HepG2 (cell line): ENCODE results near the gene MRPS10. TPM values are rescaled to one million over a fixed set of nuclear protein-coding genes. Genes with fewer than 3 reads are reported as not detected.

ENCODE experiments used
- EHMT2 ChIP-seq: fragments of 200-600 bp; sonication (generic); IDR thresholded peaks from 2 replicates; pipeline ENCODE4 v1.7.0; 2017; ENCODE audit warnings: antibody characterized with exemption, low read depth, low read length, borderline replicate concordance
- ETV6 ChIP-seq: sonication (generic); formaldehyde crosslinking; conservative IDR thresholded peaks from 2 replicates; pipeline ENCODE4 v1.4.0; 2020; ENCODE audit warnings: missing genetic modification reagents
- KLF9 ChIP-seq: IDR thresholded peaks from 2 replicates; pipeline ENCODE4 v1.6.1; 2016; ENCODE audit warnings: low read depth
- LCORL ChIP-seq, 2 experiments: fragments of 450-650 bp in 1 of 2; sonication (generic) in 1 of 2; formaldehyde crosslinking in 1 of 2; IDR thresholded peaks; 2 replicates each; pipeline versions ENCODE4 v1.5.0 to v1.6.1; 2017 to 2020; ENCODE audit warnings: antibody characterized with exemption in 1 of 2, missing genetic modification reagents in 1 of 2
- MED13 ChIP-seq: sonication (generic); formaldehyde crosslinking; IDR thresholded peaks from 2 replicates; pipeline ENCODE4 v1.5.0; 2020; ENCODE audit warnings: missing genetic modification reagents
- NCOA2 ChIP-seq: sonication (generic); formaldehyde crosslinking; IDR thresholded peaks from 2 replicates; pipeline ENCODE4 v1.8.0; 2022; ENCODE audit warnings: inconsistent platforms
- RCOR2 ChIP-seq: IDR thresholded peaks from 2 replicates; pipeline ENCODE4 v1.6.1; 2016; ENCODE audit warnings: missing biosample characterization, missing genetic modification reagents
- SRY ChIP-seq: sonication (generic); formaldehyde crosslinking; IDR thresholded peaks from 2 replicates; pipeline ENCODE4 v1.8.0; 2022; ENCODE audit warnings: mild to moderate bottlenecking, missing genetic modification reagents
- TEAD3 ChIP-seq: optimal IDR thresholded peaks from 2 replicates; pipeline ENCODE3; 2016; ENCODE audit warnings: borderline replicate concordance
- ZNF430 ChIP-seq: sonication (generic); formaldehyde crosslinking; IDR thresholded peaks from 2 replicates; pipeline ENCODE4 v1.9.0; 2021; ENCODE audit warnings: mild to moderate bottlenecking, missing genetic modification reagents
- ZNF674 ChIP-seq: sonication (generic); formaldehyde crosslinking; IDR thresholded peaks from 2 replicates; pipeline ENCODE4 v1.5.0; 2020; ENCODE audit warnings: low read depth, mild to moderate bottlenecking, missing genetic modification reagents
- ZNF839 ChIP-seq: sonication (generic); formaldehyde crosslinking; IDR thresholded peaks from 2 replicates; pipeline ENCODE4 v1.4.0; 2020; ENCODE audit warnings: missing genetic modification reagents, mild to moderate bottlenecking, borderline replicate concordance
- ZSCAN20 ChIP-seq: sonication (generic); formaldehyde crosslinking; IDR thresholded peaks from 2 replicates; pipeline ENCODE4 v1.4.0; 2020; ENCODE audit warnings: missing genetic modification reagents, mild to moderate bottlenecking, borderline replicate concordance
- ZSCAN21 ChIP-seq: sonication (generic); formaldehyde crosslinking; IDR thresholded peaks from 2 replicates; pipeline ENCODE4 v1.8.0; 2022; ENCODE audit warnings: mild to moderate bottlenecking, missing genetic modification reagents, moderate library complexity, borderline replicate concordance
- polyA plus RNA-seq, 8 experiments: library from polyadenylated mRNA; depleted of rRNA in 3 of 8; stranded (reverse) in 7 of 8; unstranded in 1 of 8; fragments of >200 nt; fragmentation: Illumina TruSeq in 4 of 8; extraction: Trizol in 4 of 8; gene quantifications; 2 replicates each; pipeline versions ENCODE4 v1.2.1 to v1.2.3, GENCODE V29; 2011 to 2016; ENCODE audit warnings: low read depth in 4 of 8, missing spikeins in 1 of 8, mixed read lengths in 1 of 8; ENCODE audit not compliant: insufficient read depth in 1 of 8
- total RNA-seq, 5 experiments: library from RNA; depleted of rRNA; stranded (reverse); fragments of >200 nt; fragmentation: Illumina TruSeq; extraction: Trizol; gene quantifications; 2 replicates each; pipeline ENCODE4 v1.2.3, GENCODE V29; 2016; ENCODE audit warnings: low read depth in 1 of 5
- TF ChIP-seq, protein P1 (sequence below): sonication (generic); formaldehyde crosslinking; IDR thresholded peaks from 2 replicates; pipeline ENCODE4 v1.4.0; 2020; ENCODE audit warnings: missing genetic modification reagents
- TF ChIP-seq, protein P2 (sequence below): sonication (generic); formaldehyde crosslinking; IDR thresholded peaks from 2 replicates; pipeline ENCODE4 v1.4.0; 2020; ENCODE audit warnings: missing genetic modification reagents
- TF ChIP-seq, protein P3 (sequence below): sonication (generic); formaldehyde crosslinking; conservative IDR thresholded peaks from 2 replicates; pipeline ENCODE4 v1.4.0; 2020; ENCODE audit warnings: missing genetic modification reagents
- TF ChIP-seq, protein P4 (sequence below): conservative IDR thresholded peaks from 2 replicates; pipeline ENCODE4 v1.6.1; 2018; ENCODE audit warnings: missing genetic modification reagents
- TF ChIP-seq, protein P5 (sequence below): sonication (generic); formaldehyde crosslinking; IDR thresholded peaks from 2 replicates; pipeline ENCODE4 v1.4.0; 2020; ENCODE audit warnings: missing genetic modification reagents, low read depth, mild to moderate bottlenecking, borderline replicate concordance

Gene MRPS10
- total and polyA plus RNA-seq, 2 of the 13 experiments (the other 11 are each of a cell fraction or from before 2014, with no cell fraction given) = 31.7 to 54.6 TPM

DNA sequence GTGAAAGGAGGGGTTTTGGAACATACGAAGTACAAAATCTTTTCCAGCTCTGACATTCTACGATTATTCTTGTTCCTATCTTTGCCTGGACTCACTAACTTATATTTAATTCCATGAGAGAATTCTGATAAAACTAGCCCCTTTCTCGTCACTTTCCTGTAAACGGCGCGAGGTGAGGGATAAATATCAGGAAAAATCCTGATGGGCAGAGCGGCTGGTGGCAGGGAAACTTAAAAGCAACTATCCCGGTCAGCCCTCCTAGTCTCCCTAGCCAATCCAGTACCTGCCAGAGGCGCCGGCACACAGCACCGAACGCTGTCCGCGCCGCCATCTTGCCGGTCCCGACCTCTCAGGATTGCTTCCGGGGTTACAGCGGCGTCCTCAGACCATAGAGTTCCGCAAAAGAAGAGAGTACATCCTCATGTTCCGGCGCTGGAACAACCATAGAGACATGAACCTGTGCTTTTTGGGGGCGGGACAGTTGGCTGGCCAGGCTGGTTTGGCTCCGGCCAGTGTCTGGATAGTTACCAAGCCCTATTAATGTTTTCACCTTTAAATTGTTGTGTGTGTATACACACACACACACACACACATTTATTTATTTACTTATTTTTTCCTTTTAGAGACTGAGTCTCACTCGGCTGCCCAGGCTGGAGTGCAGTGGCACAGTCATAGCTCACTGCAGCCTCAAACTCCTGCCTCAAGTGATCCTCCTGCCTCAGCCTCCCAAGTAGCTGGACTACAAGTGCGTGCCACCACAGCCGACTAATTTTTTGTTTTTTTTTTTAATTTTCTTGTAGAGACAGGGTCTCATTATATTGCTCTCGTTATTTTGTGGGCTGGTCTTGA lies at the start of gene MRPS10 (continued):
- no peak; the same call in 1 of the 2 replicates for TF ChIP-seq ZSCAN20
- peak; percentile 80 for TF ChIP-seq EHMT2
- TF ChIP-seq, protein P1, sequence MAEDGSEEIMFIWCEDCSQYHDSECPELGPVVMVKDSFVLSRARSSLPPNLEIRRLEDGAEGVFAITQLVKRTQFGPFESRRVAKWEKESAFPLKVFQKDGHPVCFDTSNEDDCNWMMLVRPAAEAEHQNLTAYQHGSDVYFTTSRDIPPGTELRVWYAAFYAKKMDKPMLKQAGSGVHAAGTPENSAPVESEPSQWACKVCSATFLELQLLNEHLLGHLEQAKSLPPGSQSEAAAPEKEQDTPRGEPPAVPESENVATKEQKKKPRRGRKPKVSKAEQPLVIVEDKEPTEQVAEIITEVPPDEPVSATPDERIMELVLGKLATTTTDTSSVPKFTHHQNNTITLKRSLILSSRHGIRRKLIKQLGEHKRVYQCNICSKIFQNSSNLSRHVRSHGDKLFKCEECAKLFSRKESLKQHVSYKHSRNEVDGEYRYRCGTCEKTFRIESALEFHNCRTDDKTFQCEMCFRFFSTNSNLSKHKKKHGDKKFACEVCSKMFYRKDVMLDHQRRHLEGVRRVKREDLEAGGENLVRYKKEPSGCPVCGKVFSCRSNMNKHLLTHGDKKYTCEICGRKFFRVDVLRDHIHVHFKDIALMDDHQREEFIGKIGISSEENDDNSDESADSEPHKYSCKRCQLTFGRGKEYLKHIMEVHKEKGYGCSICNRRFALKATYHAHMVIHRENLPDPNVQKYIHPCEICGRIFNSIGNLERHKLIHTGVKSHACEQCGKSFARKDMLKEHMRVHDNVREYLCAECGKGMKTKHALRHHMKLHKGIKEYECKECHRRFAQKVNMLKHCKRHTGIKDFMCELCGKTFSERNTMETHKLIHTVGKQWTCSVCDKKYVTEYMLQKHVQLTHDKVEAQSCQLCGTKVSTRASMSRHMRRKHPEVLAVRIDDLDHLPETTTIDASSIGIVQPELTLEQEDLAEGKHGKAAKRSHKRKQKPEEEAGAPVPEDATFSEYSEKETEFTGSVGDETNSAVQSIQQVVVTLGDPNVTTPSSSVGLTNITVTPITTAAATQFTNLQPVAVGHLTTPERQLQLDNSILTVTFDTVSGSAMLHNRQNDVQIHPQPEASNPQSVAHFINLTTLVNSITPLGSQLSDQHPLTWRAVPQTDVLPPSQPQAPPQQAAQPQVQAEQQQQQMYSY (CRISPR knock-in tag) = 0 out of 2 replicates have a peak, but pooled peaks have one; percentile 36
- TF ChIP-seq RCOR2 (CRISPR knock-in tag) = no peak
- TF ChIP-seq SRY (CRISPR knock-in tag) = peak; percentile 43; the same call in 1 of the 2 replicates
- TF ChIP-seq ETV6 (CRISPR knock-in tag) = peak; percentile 83; the same call in 1 of the 2 replicates
- no peak for TF ChIP-seq ZNF430 (CRISPR knock-in tag)
- TF ChIP-seq ZNF674 (CRISPR knock-in tag) = no peak
- TF ChIP-seq ZNF839 (CRISPR knock-in tag) = peak; percentile 43; the same call in 1 of the 2 replicates
- TF ChIP-seq MED13 (CRISPR knock-in tag) = 0 out of 2 replicates have a peak, but pooled peaks have one; percentile 0
- TF ChIP-seq KLF9 (CRISPR knock-in tag) = no peak
- TF ChIP-seq, protein P2, sequence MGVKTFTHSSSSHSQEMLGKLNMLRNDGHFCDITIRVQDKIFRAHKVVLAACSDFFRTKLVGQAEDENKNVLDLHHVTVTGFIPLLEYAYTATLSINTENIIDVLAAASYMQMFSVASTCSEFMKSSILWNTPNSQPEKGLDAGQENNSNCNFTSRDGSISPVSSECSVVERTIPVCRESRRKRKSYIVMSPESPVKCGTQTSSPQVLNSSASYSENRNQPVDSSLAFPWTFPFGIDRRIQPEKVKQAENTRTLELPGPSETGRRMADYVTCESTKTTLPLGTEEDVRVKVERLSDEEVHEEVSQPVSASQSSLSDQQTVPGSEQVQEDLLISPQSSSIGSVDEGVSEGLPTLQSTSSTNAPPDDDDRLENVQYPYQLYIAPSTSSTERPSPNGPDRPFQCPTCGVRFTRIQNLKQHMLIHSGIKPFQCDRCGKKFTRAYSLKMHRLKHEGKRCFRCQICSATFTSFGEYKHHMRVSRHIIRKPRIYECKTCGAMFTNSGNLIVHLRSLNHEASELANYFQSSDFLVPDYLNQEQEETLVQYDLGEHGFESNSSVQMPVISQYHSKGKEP = no peak
- TF ChIP-seq, protein P3, sequence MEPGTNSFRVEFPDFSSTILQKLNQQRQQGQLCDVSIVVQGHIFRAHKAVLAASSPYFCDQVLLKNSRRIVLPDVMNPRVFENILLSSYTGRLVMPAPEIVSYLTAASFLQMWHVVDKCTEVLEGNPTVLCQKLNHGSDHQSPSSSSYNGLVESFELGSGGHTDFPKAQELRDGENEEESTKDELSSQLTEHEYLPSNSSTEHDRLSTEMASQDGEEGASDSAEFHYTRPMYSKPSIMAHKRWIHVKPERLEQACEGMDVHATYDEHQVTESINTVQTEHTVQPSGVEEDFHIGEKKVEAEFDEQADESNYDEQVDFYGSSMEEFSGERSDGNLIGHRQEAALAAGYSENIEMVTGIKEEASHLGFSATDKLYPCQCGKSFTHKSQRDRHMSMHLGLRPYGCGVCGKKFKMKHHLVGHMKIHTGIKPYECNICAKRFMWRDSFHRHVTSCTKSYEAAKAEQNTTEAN (CRISPR knock-in tag) = peak; percentile 41; the same call in 1 of the 2 replicates
- 0 out of 2 replicates have a peak, but pooled peaks have one; percentile 36 for TF ChIP-seq LCORL (IDR thresholded peaks at IDR 0.05)
- peak; percentile 84; the same call in 1 of the 2 replicates for TF ChIP-seq LCORL (CRISPR knock-in tag; IDR thresholded peaks at IDR 0.05)
- peak; percentile 65 for TF ChIP-seq NCOA2
- TF ChIP-seq TEAD3 (CRISPR knock-in tag) = peak; percentile 65
- TF ChIP-seq, protein P4, sequence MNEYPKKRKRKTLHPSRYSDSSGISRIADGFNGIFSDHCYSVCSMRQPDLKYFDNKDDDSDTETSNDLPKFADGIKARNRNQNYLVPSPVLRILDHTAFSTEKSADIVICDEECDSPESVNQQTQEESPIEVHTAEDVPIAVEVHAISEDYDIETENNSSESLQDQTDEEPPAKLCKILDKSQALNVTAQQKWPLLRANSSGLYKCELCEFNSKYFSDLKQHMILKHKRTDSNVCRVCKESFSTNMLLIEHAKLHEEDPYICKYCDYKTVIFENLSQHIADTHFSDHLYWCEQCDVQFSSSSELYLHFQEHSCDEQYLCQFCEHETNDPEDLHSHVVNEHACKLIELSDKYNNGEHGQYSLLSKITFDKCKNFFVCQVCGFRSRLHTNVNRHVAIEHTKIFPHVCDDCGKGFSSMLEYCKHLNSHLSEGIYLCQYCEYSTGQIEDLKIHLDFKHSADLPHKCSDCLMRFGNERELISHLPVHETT (CRISPR knock-in tag) = peak; percentile 90
- TF ChIP-seq, protein P5, sequence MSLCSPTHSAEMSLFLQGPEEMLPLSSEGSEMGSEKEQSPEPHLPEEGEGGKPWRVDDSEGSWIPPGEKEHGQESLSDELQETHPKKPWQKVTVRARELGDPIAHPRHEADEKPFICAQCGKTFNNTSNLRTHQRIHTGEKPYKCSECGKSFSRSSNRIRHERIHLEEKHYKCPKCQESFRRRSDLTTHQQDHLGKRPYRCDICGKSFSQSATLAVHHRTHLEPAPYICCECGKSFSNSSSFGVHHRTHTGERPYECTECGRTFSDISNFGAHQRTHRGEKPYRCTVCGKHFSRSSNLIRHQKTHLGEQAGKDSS = peak; percentile 69; the same call in 1 of the 2 replicates
- TF ChIP-seq ZSCAN21 = peak; percentile 83
